GM18517 (cell line): ENCODE data around the gene CALHM5.
"Not testable (repeated sequence)": the region's sequence is repeated elsewhere in the genome, so short reads cannot be mapped to it uniquely, and the experiment has no call there.

ENCODE experiments used
- ATAC-seq: cut with Tn5 transposase; IDR thresholded peaks from one replicate; pipeline ENCODE4 v1.9.1; 2021; ENCODE audit warnings: mild to moderate bottlenecking, moderate library complexity; ENCODE audit not compliant: unreplicated experiment

The CALHM5 gene, protein sequence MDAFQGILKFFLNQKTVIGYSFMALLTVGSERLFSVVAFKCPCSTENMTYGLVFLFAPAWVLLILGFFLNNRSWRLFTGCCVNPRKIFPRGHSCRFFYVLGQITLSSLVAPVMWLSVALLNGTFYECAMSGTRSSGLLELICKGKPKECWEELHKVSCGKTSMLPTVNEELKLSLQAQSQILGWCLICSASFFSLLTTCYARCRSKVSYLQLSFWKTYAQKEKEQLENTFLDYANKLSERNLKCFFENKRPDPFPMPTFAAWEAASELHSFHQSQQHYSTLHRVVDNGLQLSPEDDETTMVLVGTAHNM

DNA sequence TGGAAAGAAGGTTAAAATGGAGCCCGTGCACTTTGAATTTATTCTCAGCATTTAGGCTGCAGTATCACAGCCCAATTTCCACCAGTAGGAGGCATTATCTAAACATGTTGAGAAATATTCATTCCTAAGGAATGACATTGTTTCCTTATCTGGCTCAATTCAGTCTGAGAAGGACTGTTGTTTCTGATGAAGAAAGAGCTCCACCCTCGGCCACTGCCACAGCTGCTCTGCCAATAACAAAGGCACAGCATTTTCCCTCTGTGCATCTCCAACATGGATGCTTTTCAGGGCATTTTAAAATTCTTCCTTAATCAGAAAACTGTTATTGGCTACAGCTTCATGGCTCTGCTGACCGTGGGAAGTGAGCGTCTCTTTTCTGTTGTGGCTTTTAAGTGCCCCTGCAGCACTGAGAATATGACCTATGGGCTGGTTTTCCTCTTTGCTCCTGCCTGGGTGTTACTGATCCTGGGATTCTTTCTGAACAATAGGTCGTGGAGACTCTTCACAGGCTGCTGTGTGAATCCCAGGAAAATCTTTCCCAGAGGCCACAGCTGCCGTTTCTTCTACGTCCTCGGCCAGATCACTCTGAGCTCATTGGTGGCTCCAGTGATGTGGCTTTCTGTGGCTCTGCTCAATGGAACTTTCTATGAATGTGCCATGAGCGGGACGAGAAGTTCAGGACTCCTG, at the start of gene CALHM5:
Gene CALHM5 (plus strand): TSS at position 216 of the 687 bp plus-strand sequence. CDS start 58 bp downstream, at position 274.
- ATAC-seq: no peak

- peak; percentile 70 for ATAC-seq
Observed at GRCh38 chr6:116461932-116462885, 49.2 kb upstream of the CALHM5 start.

- ATAC-seq: no peak
Observed at GRCh38 chr6:116463301-116463700, 48.1 kb upstream of the CALHM5 start.

GRCh38 chr6:116465246-116465645, 46.2 kb upstream of the CALHM5 start:
- ATAC-seq: no peak

DNA sequence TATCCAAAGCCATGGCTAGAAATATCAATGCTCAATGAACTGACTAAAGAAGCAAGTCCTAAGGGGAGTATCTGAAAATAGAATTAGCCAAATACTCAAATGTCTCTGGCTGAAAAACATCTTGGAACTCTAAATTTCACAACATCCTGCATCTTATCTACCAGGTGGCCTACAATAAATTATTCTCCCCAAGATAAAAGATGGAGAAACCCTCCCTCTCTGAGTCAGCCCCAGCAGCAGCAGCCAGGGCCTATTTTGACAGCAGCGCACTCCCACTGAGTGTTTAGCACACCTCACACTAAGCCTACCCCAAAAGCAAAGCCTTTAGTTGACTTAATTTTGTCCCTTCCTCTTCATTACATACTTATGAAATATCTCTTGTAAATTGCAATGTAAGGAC, 44.3 kb upstream of the CALHM5 start:
- no peak for ATAC-seq

DNA sequence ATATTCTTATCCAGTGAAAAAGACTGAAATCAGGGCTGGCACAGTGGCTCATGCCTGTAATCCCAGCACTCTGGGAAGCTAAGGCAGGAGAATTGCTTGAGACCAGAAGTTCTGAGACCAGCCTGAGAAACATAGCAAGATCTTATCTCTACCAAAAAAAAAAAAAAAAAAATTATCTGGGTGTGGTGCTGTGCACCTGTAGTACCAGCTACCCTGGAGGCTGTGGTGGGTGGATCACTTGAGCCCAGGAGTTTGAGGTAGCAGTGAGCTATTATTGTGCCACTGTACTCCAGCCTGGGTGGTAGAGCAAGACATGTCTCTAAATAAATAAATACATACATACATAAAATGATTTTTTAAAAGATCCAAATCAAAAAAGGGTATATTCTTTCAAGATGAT, 43.9 kb upstream of the CALHM5 start:
- ATAC-seq: no peak

DNA sequence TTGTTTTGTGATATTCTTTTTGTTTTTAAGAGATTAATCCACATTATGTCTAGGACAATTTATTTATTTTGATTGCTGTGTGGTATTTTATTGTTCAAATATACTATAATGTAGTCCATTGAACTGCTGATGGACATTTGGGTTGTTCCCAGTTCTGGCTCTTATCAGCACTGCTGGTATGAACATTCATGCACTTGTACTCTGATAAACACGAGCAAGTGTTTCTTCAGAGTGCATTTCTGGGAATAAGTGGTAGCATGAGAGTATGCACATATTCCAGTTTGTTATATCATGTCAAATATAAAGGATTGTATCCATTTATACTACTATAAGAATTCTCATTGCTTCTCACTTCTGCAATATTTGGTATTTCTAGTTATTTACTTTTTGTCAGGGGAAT, 43.1 kb upstream of the CALHM5 start:
- no peak for ATAC-seq

- ATAC-seq: no peak
Observed at GRCh38 chr6:116471531-116471930, 39.9 kb upstream of the CALHM5 start.

DNA sequence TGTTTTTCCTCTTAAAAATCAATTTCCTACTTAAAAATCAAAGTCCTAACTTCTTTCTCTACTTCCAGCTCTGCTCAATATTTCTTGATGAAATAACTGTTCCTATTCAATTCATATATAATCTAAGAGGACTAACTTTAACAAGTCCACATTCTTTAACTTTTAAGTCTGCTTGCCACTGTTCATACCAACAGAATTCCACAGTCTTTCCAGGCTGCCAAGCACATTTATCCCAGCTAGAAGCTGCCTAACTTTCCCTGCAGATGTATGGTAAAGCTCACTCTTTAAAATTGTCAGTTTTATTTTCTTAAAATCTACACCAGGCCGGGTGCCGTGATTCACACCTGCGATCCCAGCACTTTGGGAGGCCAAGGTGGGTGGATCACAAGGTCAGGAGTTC, 38.7 kb upstream of the CALHM5 start:
- no peak for ATAC-seq

DNA sequence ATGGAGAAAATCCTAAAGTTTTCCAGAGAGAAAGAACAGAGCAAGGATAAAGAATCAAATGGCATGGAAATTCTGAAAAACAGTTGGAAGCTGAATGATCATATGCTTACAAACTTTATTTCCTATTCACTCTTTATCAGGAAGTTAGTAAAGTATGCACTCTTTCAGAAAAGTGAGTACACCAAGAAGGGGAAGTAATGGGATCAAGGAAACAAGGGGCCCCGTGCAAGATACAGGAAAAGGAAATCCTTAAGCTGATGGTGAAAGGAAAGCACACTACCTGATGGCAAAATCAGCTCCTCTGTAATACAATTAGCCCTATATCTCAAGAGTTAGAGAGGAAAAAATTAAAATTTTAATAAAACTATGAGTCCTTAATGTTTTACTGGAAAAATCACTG, 36.3 kb upstream of the CALHM5 start:
- no peak for ATAC-seq

DNA sequence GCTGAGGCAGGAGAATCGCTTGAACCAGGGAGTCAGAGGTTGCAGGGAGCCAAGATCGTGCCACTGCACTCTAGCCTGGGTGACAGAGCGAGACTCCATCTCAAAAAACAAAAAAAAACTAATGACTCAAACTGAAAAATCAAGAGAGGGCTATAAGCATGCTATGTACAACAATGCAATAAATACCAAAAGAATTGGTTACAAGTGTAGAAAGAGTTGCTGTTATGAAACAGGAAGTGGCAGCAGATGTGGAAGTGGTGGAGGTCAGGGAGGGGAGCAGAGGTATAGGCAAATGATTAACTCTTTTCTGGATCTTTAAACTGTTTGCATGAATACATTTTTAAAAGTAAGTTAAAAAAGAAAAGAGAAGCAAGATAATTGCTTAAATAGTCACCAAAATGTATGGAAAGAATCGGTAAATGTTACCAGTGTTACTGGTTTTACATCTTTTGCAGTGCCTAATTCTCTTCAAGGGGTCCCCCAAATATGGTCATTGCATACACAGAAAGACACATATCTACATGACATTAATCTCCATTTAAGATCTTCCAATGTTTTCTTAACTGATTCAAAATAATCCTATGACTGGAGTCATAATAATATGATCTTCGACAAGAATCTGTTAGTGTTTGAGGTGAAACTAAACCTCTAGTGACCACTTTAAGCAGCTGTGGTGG, 35.3 kb upstream of the CALHM5 start:
- peak; percentile 100 for ATAC-seq

DNA sequence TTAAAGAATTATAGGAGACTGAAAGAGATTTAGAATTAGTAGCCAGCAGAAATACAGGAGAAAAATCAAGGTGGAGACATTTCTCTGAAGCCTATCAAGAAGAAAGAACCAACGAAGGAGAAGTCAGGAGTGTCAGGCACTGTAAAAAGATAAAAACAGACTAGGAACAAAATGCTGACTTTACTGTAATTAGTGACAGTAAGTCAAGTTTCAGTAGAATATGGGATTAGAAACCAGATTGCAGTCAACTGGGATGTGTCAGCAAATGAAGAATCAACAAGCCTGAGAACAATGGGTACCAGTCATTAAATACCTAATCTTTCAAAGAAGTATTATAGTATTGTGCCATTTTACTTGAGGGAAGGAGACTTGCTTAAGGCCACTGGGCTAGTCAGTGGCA, 28.7 kb upstream of the CALHM5 start:
- no peak for ATAC-seq

DNA sequence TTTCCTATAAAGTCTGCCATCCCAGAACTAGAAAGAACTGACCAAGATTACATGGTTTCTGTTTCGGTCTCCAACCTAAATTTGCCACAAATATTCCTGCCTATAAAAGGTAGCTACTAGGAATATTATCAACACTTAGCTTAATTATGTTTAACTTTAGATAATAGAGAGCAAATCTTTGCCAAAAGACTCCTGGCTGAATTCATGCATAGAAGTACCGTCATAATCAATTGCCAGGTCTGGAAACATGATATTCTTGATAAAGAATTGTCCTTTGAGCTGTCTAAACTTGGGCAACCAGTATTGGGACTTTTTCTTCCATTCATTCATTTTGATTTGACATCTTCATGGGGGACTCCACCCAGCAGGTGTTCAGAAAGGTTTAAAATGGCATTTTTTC, 27.8 kb upstream of the CALHM5 start:
- ATAC-seq: no peak

GRCh38 chr6:116485559-116486184, 25.8 kb upstream of the CALHM5 start:
- no peak for ATAC-seq

DNA sequence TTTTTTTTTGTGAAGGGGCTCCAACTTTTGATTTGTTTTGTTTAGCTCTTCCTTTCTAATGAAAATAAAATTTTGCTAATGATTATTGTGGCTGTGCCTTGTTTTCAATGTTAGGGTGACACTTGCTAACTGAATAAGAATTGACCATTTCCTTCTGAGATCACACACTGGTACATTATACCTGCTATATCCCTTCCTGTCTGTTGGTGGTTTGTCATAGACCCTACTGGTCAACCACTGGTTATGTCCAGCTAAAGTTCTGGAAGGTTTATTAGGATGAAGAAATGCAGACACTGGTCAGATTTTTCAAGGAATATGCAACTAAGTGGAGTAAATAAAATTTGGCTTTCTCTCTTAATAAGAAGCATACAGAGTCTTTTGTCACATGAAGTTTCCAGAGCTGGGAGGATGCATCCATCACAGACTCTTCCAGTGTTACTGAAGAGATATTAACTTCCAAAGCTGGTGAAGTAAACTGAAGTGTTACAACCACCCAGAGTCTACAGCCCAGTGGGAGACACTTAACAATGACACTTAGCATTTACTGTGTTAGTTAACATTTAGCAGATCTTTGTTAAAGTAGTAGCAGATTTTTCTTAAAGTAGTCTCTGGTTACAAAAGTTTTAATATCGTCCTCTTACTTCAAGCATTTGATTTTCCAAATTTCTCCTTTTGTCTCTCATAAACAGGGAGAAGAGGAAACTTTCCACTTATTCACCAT, 19.7 kb upstream of the CALHM5 start:
- no peak for ATAC-seq

GRCh38 chr6:116492331-116493067, 18.9 kb upstream of the CALHM5 start:
- no peak for ATAC-seq

GRCh38 chr6:116495161-116495560, 16.3 kb upstream of the CALHM5 start:
- not testable (repeated sequence) for ATAC-seq

GRCh38 chr6:116497113-116497676, 14.2 kb upstream of the CALHM5 start:
- ATAC-seq: no peak

- ATAC-seq: no peak
Observed at GRCh38 chr6:116500969-116501433, 10.4 kb upstream of the CALHM5 start.
